ENCODE data around the gene UBE2G1.
"Not testable (repeated sequence)": the region's sequence is repeated elsewhere in the genome, so short reads cannot be mapped to it uniquely, and the experiment has no call there.

The UBE2G1 gene, protein sequence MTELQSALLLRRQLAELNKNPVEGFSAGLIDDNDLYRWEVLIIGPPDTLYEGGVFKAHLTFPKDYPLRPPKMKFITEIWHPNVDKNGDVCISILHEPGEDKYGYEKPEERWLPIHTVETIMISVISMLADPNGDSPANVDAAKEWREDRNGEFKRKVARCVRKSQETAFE

DNA sequence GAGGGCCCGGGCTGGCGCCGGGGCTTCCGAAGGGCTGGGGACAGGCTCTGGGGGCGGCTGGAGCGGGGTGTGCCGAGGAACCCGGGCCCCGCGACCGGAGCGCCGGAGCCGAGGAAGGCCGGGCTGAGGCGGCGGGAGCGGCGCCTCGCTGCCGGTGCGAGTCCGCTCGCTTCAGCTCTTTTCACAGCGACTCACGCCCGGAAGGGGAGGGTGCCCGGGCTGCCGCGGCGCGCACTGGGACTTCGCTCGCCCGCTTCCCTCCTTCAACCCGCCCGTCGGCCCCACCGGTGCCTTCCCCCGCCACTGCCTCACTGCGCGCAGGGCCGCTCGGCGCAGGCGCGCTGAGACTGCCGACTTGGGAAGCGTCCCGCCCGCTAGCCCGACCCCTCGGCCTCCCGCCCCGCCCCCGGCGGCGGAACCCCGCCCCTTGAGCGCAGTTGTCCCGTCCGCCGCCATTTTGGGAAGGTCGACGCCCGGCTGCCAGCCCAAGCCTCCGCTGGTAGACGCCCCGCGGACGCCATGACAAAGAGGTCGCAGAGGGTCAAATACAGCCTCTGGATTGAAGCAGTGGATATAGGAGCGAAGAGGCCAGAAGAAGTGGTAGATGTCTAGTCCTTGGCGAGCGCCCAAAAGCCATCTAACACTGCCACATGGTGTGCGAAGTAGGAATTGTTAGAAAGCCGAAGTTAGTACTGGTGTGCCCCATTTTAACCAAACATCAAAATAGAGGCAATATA lies at the start of gene UBE2G1:
Gene UBE2G1, minus strand, starts transcription at position 349 of the 737 bp plus-strand sequence. CDS start 359 bp downstream, outside the sequence.
- DNase-seq (ENCODE audit: low spot score): peak; percentile 97

DNA sequence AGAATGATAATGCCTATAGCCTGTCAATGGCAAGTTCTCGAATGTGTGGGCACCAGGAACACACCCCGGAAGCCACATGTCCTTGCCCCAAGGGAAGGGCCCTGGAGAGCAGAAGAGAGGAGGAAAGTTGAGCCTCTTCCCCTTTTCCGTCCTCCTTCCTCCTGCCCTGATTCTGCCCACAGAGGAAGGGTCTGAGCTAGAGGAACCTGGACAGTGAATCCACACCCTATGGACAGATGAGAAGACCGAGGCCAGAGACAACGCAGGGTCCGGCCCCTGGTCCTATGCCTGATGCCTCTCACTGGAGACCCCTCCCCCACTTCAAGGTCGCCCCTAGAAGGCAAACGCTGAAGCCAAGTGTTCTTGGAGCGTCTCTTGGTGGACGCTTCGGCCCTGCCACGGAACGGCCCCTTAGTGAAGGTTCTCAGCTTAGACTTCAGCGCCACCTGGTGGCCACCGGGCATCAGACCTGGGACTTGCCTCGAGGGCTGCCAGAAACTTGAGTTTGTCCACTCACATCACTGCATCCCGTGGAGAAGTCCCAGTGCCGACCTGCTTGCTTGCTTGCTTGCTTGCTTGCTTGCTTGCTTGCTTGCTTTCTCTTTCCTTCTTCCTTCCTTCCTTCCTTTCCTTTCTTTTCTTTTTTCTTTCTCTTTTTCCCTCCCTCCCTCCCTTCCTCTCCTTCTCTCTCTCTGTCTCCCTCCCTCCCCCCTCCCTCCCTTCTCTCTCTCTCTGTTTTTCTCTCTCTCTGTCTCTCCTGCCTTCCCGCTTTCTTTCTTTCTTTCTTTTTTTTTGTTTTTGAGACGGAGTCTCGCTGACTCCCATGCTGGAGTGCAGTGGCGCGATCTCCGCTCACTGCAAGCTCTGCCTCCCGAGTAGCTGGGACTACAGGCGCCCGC lies 46.7 kb upstream of the UBE2G1 start:
- DNase-seq (ENCODE audit: low spot score): peak; percentile 85

DNA sequence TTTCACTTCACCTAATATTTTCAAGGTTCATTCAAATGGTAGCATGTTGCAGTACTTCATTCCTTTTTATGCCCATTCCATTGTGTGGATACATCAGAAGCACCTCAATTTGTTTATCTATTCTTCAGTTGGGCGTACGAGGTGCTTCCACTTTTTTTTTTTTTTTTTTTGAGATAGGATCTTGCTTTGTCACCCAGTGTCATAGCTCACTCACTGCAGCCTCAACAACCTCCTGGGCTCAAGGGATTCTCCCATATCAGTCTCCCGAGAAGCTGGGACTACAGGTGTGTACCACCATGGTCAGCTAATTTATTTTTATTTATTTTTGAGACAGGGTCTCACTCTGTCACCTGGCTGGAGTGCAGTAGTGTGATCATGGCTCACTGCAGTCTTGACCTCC lies 44.7 kb upstream of the UBE2G1 start:
- no peak for DNase-seq (ENCODE audit: low spot score)

DNA sequence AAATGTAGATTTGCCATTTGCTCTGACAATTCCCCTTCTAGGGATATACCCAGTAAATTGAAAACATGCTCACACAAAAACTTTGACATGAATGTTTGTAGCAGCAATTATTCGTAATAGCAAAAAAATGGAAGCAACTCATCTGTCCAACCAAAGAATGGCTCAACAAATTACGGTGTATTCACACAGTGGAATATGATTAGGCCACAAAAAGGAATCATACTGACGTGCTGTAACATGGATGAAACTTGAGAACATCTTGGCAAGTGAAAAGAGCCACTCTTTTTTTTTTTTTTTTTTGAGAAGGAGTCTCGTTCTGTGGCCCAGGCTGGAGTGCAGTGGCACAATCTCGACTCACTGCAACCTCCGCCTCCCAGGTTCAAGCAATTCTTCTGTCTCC lies 43.2 kb upstream of the UBE2G1 start:
- DNase-seq (ENCODE audit: low spot score): no peak

DNA sequence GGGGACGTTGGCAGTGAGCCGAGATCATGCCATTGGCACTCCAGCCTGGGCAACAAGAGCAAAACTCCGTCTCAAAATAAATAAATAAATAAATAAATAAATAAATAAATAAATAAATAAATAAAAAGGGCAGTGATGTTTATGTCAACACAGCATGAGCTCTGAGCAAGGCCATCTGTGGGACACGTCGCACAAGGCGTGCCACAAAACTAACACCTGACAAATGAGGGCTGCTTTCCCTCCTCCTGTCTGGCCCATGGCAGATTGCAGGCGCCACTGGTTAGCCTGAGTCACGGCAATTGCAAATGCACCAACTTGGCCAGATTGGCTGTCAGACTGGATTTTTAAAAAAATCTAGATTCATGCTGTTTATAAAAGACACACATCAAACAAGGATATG lies 41.4 kb upstream of the UBE2G1 start:
- no peak for DNase-seq (ENCODE audit: low spot score)

DNA sequence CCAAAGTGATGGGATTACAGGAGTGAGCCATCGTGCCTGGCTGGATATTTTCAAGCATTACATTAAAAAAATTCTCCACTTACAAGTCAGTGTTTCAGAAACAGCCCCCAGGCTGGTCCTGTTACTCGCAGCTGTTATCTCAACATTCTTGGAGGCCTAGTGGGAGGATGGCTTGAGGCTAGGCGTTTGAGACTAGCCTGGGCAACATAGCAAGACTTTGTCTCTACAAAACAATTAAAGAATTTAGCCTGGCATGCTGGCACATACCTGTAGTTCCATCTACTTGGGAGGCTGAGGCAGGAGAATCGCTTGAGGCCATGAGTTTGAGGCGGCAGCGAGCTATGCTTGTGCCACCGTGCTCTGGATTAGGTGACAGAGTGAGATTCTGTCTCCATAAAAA lies 40.7 kb upstream of the UBE2G1 start:
- no peak for DNase-seq (ENCODE audit: low spot score)

DNA sequence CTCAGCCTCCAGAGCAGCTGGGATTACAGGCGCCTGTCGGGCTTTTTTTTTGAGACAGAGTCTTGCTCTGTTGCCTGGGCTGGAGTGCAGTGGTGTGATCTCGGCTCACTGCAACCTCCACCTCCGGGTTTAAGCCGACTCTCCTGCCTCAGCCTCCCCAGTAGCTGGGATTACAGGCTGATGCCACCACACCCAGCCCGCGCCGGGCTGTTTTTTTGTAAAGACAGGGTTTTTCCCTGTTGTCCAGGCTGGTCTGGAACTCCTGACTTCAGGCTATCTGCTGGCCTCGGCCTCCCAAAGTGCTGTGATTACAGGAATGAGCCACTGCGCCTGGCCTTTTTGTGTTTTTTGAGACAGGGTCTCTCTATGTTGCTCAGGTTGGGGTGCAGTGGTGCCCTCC lies 39.9 kb upstream of the UBE2G1 start:
- DNase-seq (ENCODE audit: low spot score): no peak

DNA sequence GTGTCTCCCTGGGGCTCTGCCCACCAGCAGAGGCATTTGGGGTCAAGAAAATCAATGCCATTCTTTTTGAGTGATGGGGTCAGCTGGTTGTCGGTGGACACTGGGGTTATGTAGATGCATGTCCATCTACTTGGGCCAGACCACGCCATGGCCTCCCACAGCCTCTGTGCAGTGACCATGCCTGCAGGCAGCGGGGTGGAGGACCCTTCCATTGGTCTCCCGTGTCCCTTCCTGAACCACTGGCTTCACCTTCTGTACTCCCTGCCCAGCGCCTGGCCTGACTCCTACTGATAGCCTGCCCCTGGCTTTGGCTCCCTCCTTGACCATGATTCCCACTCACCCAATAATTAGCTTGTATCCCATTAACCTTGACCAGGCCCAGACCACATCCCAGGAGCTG lies 39.2 kb upstream of the UBE2G1 start:
- DNase-seq (ENCODE audit: low spot score): no peak

DNA sequence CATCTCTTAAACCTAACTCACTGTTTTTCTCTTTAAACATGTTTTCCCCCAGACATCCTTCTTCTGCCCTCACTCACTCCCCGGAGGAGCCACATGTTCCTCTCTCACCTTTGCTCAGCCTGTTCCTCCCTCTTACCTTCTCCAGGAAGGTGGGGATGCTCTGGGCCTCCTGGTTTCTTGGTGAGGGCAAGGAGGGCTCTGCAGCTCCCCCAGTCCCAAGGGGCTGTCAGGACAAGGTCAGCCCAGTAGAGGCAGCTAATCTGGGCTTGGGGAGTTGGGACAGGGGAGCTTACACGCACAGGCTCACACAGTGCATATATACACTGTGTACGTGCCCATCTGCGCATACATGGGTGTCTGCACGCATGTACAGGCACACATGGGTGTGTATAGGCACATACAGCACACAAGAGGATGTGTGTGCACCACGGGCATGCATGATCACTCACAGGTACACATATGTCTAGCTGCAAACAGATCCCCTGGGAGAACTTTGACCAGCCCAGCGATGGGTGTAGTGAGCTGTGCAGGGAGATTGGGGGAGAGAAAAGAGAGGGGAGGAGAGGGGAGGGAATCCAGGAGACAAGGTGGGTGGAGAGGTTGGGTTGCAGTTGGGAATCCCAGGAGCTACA lies 38.7 kb upstream of the UBE2G1 start:
- DNase-seq (ENCODE audit: low spot score): no peak

DNA sequence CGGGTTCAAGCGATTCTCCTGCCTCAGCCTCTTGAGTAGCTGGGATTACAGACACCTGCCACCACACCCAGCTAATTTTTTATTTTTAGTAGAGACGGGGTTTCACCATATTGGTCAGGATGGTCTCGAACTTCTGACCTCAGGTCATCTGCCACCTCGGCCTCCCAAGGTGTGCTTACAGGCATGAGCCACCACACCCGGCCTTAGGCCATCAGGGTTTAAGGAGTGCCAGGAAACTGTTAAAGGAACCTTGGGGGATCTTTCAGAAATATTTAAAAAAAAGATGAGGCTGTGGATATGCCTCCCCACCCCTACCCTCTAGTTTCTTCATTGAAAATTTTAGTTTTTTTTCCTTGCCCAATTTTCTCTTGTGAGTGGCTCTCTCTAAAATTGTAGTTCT lies 31.4 kb upstream of the UBE2G1 start:
- no peak for DNase-seq (ENCODE audit: low spot score)

DNA sequence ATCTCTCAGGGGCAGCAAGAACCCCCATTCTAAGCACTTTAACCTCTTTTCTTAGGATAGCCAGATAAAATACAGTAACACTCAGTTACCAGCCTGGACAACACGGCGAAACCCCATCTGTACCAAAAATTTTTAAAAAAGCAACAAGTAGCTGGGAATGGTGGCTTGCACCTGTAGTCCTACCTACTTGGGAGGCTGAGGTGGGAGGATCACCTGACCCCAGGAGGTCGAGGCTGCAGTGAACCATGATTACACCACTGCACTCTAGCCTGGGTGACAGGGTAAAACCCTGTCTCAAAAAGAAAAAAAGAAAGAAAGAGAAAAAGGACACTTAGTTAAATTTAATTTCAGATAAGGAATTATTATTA lies 28.6 kb upstream of the UBE2G1 start:
- DNase-seq (ENCODE audit: low spot score): no peak

DNA sequence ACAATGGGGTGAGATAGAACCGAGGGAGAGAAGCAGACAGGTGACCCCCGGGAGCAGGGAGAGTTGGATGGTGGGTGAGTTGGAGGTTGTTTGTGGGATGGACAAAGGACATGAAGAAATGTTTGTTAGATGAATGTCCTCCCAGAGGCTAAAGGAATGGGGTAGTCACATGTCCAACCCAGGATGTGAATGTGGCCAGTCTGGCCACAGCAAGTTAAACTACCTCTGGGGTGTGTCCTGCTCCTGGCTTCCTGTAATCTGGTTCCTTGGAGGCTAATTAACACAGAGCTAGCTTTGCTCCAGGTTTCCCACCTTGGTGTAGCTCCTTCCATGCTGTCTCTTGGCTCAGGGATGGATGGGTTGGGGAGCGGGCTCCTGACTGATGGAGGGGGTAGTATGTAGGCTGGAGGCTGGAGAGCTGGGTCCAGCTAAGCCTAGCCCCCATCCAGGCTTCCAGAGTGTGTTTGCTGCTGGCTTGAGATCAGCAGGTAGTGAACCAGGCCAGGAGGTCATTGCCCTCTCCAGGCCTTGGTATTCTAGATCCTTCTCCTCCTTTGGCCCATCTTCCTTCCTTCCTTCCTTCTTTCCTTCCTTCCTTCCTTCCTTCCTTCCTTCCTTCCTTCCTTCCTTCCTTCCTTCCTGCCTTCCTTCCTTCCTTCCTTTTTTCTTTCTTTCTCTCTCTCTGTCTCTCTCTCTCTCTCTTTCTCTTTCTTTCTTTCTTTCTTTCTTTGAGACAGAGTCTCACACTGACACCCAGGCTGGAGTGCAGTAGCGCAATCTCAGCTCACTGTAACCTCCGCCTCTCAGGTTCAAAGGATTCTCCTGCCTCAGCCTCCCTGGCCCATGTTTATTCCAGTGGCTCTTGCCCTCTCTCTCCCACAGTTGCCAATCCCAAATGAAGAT lies 28.0 kb upstream of the UBE2G1 start:
- DNase-seq (ENCODE audit: low spot score): no peak

DNA sequence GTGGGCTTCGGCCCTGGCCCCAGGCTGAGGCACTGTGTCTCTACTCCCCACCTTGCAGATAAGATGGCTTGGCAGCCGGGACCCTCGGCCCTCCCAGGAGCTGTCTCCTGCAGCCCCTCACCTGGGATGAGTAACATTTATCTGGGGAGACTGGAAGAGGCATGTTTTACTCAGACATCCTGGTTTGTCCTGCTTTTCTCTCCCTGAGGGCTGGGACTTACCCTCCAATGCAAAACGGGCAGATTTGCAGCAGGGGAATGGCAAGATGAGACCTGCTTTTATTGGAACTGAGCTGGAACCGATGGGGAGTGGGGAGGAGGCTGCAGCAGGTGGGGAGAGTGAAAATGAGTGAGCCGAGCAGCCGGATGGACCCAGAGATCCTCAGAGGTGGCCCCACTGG lies 27.3 kb upstream of the UBE2G1 start:
- no peak for DNase-seq (ENCODE audit: low spot score)

DNA sequence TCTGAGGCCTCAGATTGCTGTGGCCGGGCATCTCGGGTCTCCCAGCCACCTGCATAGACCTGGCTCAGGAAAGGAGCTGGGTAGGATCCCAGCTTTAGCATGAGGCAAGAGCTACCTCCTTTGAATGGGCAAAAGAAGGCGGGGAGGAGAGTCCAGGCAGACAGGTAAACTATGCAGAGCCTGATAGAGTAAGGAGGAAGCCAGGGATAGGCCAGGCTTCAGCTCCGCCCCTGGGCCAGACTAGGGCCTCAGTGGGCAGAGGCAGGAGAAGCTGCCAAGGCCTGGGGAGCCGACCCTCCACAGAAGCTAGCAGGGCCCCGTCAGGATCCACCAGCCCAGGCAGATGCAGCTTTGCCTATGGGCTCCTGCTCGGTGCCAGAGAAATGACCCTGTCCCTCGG lies 22.6 kb upstream of the UBE2G1 start:
- no peak for DNase-seq (ENCODE audit: low spot score)

DNA sequence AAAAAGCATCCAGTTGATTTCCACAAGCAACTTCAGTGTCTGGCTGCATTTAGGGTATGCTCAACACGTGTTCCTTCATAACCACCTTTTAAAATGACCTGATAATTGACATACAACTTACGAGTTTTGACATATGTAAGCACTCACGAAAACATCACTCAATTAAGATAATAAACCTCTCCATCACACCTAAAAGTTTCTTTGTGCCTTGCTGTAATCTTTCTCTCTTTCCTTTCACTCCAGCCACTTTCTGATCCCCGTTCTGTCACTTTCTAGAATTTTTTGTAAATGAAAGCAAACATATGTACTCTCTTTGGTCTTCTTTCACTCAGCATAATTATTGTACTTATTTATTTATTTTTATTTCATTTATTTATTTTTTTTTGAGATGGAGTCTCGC lies 20.7 kb upstream of the UBE2G1 start:
- DNase-seq (ENCODE audit: low spot score): no peak

DNA sequence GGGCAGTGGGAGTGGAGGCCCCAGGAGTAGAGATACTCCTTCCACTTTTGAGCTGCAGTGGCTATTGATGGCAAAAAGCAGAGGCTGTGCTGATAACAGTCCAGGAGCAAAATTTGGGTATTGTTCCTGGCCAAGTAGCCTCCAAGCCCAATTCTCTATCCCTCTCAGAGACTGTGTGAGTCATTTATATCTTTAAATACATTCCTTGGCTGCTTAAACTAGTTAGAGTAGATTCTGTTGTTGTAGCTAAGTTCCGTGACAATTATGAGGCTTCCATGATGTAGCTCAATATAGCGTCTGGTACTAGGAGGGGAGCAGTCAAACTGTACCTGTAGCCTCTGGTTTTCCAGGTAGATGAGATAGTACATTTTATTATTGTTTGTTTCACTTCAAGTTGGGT lies 19.9 kb upstream of the UBE2G1 start:
- DNase-seq (ENCODE audit: low spot score): no peak

DNA sequence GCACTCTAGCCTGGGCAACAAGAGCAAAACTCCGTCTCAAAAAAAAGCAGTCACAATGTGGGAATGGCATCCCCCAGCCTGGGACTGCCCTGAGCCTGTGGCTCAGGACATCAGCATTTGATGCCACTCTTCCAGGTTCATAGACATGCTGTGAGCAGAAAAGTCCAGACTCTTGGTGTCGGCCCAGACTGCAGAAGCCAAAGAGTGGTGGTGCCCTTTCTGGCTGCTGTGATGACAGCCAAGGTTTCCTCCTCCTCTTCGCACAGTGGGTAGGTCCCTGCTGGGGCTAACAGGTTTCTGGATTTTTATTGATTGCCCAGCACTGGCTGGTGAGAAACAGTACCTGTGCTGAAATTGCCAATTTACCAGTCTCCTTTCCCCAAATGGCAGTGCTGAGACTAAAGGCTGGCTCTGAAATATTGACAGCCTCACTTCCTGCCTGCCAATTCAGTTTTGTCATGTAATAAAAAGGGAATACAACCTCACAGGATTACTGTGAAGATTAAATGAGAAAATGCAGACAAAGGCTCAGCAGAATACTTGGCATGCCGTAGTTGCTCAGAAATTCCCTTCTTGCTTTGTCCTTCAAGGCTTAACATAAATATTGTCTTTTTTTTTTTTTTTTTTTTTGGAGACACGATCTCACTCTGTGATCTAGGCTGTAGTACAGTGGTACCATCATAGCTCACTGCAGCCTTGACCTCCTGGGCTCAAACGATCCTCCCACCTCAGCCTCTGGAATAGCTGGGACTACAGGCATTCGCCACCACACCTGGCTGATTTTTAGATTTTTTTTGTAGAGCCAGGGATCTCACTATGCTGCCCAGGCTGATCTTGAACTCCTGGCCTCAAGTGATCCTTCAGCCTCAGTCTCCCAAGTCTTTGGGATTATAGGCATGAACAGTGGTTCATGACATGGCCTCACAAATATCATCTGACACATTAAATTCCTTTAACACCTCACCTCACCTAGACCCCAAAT lies 15.5 kb upstream of the UBE2G1 start:
- DNase-seq (ENCODE audit: low spot score): no peak

DNA sequence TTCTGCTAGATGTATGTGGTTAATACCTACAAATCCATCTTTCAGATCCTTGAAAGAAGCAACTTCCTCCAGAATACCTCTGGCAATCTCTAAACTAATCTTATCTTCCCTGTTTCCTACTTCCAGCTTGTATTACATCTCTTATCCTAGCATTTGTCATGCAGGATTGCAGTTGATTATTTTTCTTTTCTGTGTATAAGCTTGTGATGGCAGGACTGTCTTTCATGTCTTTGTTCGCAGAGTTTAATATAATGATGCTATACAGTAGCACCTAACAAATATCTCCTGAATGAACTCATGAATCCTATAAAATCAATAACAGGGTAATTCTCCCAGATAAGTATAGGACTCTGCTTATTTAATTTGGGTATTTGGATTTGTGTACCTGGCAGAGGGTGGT lies 12.2 kb upstream of the UBE2G1 start:
- DNase-seq (ENCODE audit: low spot score): no peak

DNA sequence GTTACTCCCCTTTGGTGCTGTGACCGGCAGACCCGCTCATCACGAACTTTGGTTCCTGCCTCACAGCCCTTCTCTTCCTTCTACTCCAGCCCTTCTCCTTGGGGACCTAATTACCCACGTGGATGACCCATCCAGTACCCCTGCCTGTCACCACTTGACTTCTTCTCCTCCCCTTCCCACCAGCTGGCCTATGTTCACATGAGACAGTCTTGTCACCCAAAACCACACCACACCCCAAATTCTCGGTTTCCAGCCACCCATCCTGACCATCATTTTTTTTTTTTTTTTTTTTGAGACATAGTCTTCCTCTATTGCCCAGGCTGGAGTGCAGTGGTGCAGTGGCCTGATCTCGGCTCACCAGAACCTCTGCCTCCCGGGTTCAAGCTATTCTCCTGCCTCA lies 10.8 kb upstream of the UBE2G1 start:
- not testable (repeated sequence) for DNase-seq (ENCODE audit: low spot score)

DNA sequence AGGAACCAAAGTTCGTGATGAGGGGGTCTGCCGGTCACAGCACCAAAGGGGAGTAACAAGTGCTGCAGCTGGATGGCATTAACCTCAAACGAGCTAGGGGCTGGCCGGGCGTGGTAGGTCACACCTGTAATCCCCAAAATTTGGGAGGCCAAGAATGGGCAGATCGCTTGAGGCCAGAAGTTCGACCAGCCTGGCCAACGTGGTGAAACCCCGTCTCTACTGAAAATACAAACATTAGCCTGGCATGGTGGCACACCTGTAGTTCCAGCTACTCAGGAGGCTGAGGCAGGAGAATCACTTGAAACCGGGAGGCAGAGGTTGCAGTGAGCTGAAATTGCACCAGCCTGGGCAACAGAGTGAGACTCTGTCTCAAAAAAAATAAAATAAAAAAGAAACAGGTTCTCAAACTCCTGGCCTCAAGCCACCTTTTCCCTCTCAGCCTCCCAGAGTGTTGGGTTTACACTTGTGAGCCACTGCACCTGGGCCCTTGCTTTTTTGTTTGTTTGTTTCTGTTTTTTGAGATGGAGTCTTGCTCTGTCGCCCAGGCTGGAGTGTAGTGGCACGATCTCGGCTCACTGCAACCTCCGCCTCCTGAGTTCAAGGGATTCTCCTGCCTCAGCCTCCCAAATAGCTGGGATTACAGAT lies 9.4 kb upstream of the UBE2G1 start:
- DNase-seq (ENCODE audit: low spot score): not testable (repeated sequence)
